ENCODE results near the gene RHEB. TPM values are rescaled to one million over a fixed set of nuclear protein-coding genes. Genes with fewer than 3 reads are reported as not detected.

Gene RHEB
- total and polyA plus RNA-seq, 2 of the 4 experiments (the other 2 are of a cell fraction) = 19.7 to 67.2 TPM

GRCh38 chr7:151501676-151502075 is 18.0 kb downstream of the RHEB start:
- in situ Hi-C loops (cut with MboI; ENCODE audit: low sequenced_read_pairs) = no loop called here

More at GRCh38 chr7:151501676-151502075, 18.0 kb downstream of the RHEB start:
- Histone ChIP-seq H4K20me1 (ENCODE audit: insufficient read depth, low read length) (peaks cover 93% of the 10 kb centered on the region), H2AFZ (replicated peaks; ENCODE audit: low read length, poor library complexity) (no peak overlapping the region), H3K27me3 (ENCODE audit: control insufficient read depth, insufficient read depth, low read length) (no peaks in the 10 kb centered on the region), H3K4me1 (ENCODE audit: control insufficient read depth, insufficient read depth, low read length) (peaks cover 17% of the 10 kb centered on the region), H3K9me1 (ENCODE audit: insufficient read depth, low read length) (peaks cover 26% of the 10 kb centered on the region), H2AK9ac (replicated peaks; ENCODE audit: low read depth, low read length, poor library complexity) (no peak overlapping the region), H2AK5ac (ENCODE audit: low read depth, low read length) (no peak overlapping the region), H3K4me2 (ENCODE audit: low read depth, low read length) (no peak overlapping the region), H4K8ac (ENCODE audit: low read depth in 2 of 2, low read length in 2 of 2) (no peak overlapping the region), H4K5ac (ENCODE audit: low read depth, low read length) (no peak overlapping the region), H2BK5ac (ENCODE audit: low read depth, low read length, poor library complexity, severe bottlenecking) (no peak overlapping the region), H3K56ac (ENCODE audit: extremely low read depth, insufficient read depth, low read length) (no peak overlapping the region), H3K36me3 (ENCODE audit: control insufficient read depth, insufficient read depth, low read length) (no peaks in the 10 kb centered on the region; the same call in 1 of the 2 replicates), H3K4ac (ENCODE audit: low read depth, low read length) (no peak overlapping the region), H3K4me3 (ENCODE audit: insufficient read depth, low read depth, low read length) (no peak overlapping the region), H2BK15ac (ENCODE audit: low read depth, low read length) (no peak overlapping the region), H3K9me3 (ENCODE audit: control insufficient read depth, insufficient read depth, low read length) (no peaks in the 10 kb centered on the region), H3K79me1 (ENCODE audit: low read depth in 1 of 2, low read length in 2 of 2) (peaks cover 11 to 86% of the 10 kb centered on the region in 2 experiments; a peak in 3 of 4 replicates), H2BK20ac (ENCODE audit: low read depth, low read length) (no peak overlapping the region), H4K91ac (ENCODE audit: insufficient read depth, low read depth, low read length) (no peak overlapping the region), H2BK120ac (ENCODE audit: low read depth, low read length) (no peak overlapping the region), H3K23ac (ENCODE audit: low read depth, low read length) (no peak overlapping the region), H3K14ac (replicated peaks; ENCODE audit: low read depth, low read length) (no peak overlapping the region), H3K9ac (ENCODE audit: low read depth, low read length) (no peak overlapping the region), H3K18ac (ENCODE audit: low read depth, low read length) (no peak overlapping the region), H3K27ac (ENCODE audit: insufficient read depth, low read length) (no peak overlapping the region)
- WGBS, 2 experiments (ENCODE audit: extremely low coverage in 2 of 2, insufficient read length in 1 of 2) = 100% methylated on average over 2 of the region's 15 CpGs; no CpG with 5 or more reads in 1 of the 2 experiments
- ChIA-PET POLR2A (ENCODE audit: unreplicated experiment) (no interaction called here), CTCF (no interaction called here)
- no peak for DNase-seq
- ATAC-seq (ENCODE audit: low read depth) = no peak
- TF ChIP-seq BHLHE40 (IDR thresholded peaks at IDR 0.05; ENCODE audit: low read depth, low read length) (no peak), MAFK (IDR thresholded peaks at IDR 0.05; ENCODE audit: low read depth, low read length) (no peak), CHD1 (IDR thresholded peaks at IDR 0.05; ENCODE audit: low read depth, low read length) (no peak), RCOR1 (IDR thresholded peaks at IDR 0.05; ENCODE audit: insufficient replicate concordance, low read length) (no peak), POLR2A (IDR thresholded peaks at IDR 0.05; ENCODE audit: low read depth, low read length) (no peak), USF2 (IDR thresholded peaks at IDR 0.05; ENCODE audit: low read depth, low read length) (no peak), SMC3 (IDR thresholded peaks at IDR 0.05; ENCODE audit: low read depth, low read length) (no peak), ELK1 (IDR thresholded peaks at IDR 0.05; ENCODE audit: borderline replicate concordance, low read depth, low read length) (no peak), MXI1 (IDR thresholded peaks at IDR 0.05; ENCODE audit: borderline replicate concordance, low read depth, low read length) (no peak), RFX5 (IDR thresholded peaks at IDR 0.05; ENCODE audit: low read depth, low read length) (no peak), FOS (IDR thresholded peaks at IDR 0.05; ENCODE audit: low read depth, low read length) (no peak), NFE2L2 (IDR thresholded peaks at IDR 0.05; ENCODE audit: low read depth, low read length) (no peak), CEBPB (IDR thresholded peaks at IDR 0.05; ENCODE audit: low read depth, low read length) (no peak), RAD21 (IDR thresholded peaks at IDR 0.05; ENCODE audit: low read length) (no peak), CTCF (conservative IDR thresholded peaks at IDR 0.05; ENCODE audit: low read depth, low read length) (no peak), MAZ (IDR thresholded peaks at IDR 0.05; ENCODE audit: borderline replicate concordance, low read depth, low read length) (no peak)
- intact Hi-C loops (cut with micrococcal nuclease) = no loop called here
- no TSS peak for BruUV-seq (replicated peaks)
- dilution Hi-C loops (cut with HindIII; ENCODE audit: low sequenced_read_pairs, unreplicated experiment) = no loop called here
